Esophagus muscularis mucosa (tissue), 4 donors: ENCODE results near the gene TMEM131.

Source experiments
- EP300 ChIP-seq: sonication (generic); formaldehyde crosslinking; IDR thresholded peaks from one replicate; pipeline ENCODE4 v1.6.1; 2017; ENCODE audit warnings: antibody characterized with exemption
- POLR2A ChIP-seq: fragments of 450-650 bp; IDR thresholded peaks from one replicate; pipeline ENCODE4 v1.6.1; 2017; ENCODE audit warnings: antibody characterized with exemption, moderate library complexity, mild to moderate bottlenecking, low read depth
- POLR2AphosphoS5 ChIP-seq, 2 donors: sonication (generic); formaldehyde crosslinking; IDR thresholded peaks; one replicate each; pipeline ENCODE4 v1.6.1; 2017; ENCODE audit warnings: antibody characterized with exemption in 2 of 2
- TF ChIP-seq, protein P1 (sequence below), 3 experiments: fragments of 200-600 bp in 2 of 3; fragments of 450-650 bp in 1 of 3; sonication (generic) in 2 of 3; IDR thresholded peaks; one replicate each; pipeline ENCODE4 v1.5.1; 2017 to 2019; ENCODE audit warnings: antibody characterized with exemption in 3 of 3, mild to moderate bottlenecking in 2 of 3, moderate library complexity in 1 of 3

- TF ChIP-seq, protein P1, sequence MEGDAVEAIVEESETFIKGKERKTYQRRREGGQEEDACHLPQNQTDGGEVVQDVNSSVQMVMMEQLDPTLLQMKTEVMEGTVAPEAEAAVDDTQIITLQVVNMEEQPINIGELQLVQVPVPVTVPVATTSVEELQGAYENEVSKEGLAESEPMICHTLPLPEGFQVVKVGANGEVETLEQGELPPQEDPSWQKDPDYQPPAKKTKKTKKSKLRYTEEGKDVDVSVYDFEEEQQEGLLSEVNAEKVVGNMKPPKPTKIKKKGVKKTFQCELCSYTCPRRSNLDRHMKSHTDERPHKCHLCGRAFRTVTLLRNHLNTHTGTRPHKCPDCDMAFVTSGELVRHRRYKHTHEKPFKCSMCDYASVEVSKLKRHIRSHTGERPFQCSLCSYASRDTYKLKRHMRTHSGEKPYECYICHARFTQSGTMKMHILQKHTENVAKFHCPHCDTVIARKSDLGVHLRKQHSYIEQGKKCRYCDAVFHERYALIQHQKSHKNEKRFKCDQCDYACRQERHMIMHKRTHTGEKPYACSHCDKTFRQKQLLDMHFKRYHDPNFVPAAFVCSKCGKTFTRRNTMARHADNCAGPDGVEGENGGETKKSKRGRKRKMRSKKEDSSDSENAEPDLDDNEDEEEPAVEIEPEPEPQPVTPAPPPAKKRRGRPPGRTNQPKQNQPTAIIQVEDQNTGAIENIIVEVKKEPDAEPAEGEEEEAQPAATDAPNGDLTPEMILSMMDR (IDR thresholded peaks at IDR 0.05), result no peak
- no peak for TF ChIP-seq POLR2A
- TF ChIP-seq EP300, result no peak
- TF ChIP-seq POLR2AphosphoS5 (IDR thresholded peaks at IDR 0.05), result no peak
Observed at GRCh38 chr2:98037206-98037605, 41.5 kb upstream of the TMEM131 start.
